Measurements from ENCODE around the gene CNPY1. TPM values are rescaled to one million over a fixed set of nuclear protein-coding genes. Genes with fewer than 3 reads are reported as not detected.

Gene CNPY1
- total RNA-seq, 1 donor from 2014 or later = not detected

- peaks cover 55% of the 10 kb centered on the region for H3K4me1 Mint-ChIP-seq (ENCODE audit: unreplicated experiment)
- TF ChIP-seq, protein P1, sequence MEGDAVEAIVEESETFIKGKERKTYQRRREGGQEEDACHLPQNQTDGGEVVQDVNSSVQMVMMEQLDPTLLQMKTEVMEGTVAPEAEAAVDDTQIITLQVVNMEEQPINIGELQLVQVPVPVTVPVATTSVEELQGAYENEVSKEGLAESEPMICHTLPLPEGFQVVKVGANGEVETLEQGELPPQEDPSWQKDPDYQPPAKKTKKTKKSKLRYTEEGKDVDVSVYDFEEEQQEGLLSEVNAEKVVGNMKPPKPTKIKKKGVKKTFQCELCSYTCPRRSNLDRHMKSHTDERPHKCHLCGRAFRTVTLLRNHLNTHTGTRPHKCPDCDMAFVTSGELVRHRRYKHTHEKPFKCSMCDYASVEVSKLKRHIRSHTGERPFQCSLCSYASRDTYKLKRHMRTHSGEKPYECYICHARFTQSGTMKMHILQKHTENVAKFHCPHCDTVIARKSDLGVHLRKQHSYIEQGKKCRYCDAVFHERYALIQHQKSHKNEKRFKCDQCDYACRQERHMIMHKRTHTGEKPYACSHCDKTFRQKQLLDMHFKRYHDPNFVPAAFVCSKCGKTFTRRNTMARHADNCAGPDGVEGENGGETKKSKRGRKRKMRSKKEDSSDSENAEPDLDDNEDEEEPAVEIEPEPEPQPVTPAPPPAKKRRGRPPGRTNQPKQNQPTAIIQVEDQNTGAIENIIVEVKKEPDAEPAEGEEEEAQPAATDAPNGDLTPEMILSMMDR (IDR thresholded peaks at IDR 0.05; ENCODE audit: unreplicated experiment) = no peak
- H3K36me3 Mint-ChIP-seq (ENCODE audit: low read depth, unreplicated experiment) = peaks cover 7% of the 10 kb centered on the region
- H3K4me3 Mint-ChIP-seq (ENCODE audit: unreplicated experiment) = peak overlapping the region; percentile 73
- H3K9me3 Mint-ChIP-seq (ENCODE audit: unreplicated experiment) = no peaks in the 10 kb centered on the region
- H3K27ac Mint-ChIP-seq (ENCODE audit: unreplicated experiment) = peak overlapping the region; percentile 74
- no peak for DNase-seq (ENCODE audit: low spot score)
- H3K27me3 Mint-ChIP-seq (ENCODE audit: unreplicated experiment) = peaks cover 18% of the 10 kb centered on the region
Measured at GRCh38 chr7:155489158-155489840, 57.1 kb downstream of the CNPY1 start.

DNA sequence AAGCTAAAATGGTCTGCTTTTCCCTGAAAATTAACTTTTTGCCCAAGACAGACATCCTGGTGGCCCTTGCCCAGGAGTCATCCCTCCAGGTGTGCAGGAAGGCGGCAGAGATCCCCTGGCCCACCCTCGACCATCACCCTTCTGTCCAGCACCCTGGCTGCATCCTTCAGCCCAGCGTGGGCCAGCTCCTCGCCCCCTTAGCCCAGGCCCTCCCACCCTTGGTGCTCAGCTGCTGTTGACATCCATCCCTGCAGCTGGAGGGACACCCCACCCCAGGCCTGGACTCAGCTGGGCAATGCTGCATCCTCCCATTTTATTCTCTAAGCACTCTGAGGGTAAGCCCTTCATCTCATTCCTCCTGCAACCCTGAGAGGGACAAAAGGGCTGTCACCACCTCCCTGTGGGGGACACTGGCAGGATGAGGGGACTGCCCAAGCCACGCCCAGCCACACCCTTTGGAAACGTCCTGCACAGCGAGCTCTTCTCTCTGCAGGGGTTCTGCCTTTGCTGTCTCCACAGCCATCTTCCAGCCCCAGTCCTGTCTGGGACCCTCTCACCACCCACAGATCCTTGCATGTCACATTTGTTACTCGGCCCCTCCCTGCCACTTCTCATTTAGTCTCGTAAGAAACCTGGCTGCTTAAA is 57.8 kb downstream of the CNPY1 start:
- no peak for DNase-seq (ENCODE audit: low spot score)
- peaks cover 54% of the 10 kb centered on the region for H3K4me1 Mint-ChIP-seq (ENCODE audit: unreplicated experiment)
- H3K27ac Mint-ChIP-seq (ENCODE audit: unreplicated experiment) = peak overlapping the region; percentile 40
- H3K36me3 Mint-ChIP-seq (ENCODE audit: low read depth, unreplicated experiment) = peaks cover 7% of the 10 kb centered on the region
- no peaks in the 10 kb centered on the region for H3K9me3 Mint-ChIP-seq (ENCODE audit: unreplicated experiment)
- H3K27me3 Mint-ChIP-seq (ENCODE audit: unreplicated experiment) = peaks cover 18% of the 10 kb centered on the region
- TF ChIP-seq, protein P1 (IDR thresholded peaks at IDR 0.05; ENCODE audit: unreplicated experiment) = no peak
- H3K4me3 Mint-ChIP-seq (ENCODE audit: unreplicated experiment) = peak overlapping the region; percentile 73

DNA sequence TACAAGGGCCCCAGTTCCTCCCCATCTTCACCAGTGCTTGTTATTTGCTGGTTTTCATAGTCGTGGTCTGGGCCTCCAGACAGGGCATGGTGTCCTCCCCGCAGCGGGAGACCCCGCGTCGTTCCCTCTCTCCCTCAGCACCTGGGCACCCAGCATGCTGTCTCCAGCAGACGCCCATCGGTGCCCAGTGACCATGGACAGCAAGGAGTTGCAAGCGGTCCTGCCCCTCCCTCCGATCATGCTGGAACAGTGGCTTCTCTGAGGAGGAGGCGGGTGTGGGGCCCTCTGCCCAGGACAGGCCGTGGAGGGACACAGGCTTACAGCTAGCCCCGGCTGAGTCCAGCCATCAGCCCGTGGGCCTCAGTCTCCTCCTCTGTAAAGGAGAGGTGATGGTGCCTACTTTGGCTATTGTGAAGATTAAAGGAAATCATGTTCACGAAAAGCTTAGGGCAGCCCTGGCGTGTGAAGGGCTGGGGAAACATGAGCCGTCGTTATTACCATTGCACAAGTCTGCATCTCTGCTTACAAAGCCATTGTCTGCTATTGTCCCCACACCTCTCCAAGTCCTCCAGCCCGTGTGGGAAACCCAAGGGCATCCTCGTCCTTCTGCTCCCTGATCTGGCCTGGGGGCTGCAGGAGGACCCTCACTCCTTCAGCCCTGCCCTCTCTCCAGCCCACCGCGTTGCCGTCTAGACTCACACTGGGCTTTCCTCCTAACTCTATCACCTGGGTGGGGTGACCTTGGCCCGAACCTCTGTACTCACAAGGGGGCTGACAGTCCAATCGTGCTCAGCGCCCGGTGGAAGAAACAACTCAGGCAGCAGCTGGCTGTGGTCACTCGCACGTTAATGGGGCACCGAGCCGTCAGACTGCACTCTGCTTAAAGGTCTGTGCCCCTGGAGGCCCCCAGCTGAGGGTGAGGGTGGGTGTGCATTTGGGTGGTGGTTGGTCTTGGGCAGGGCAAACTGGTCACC is 58.6 kb downstream of the CNPY1 start:
- Mint-ChIP-seq H3K27ac (ENCODE audit: unreplicated experiment) (no peak overlapping the region), H3K27me3 (ENCODE audit: unreplicated experiment) (peaks cover 20% of the 10 kb centered on the region), H3K36me3 (ENCODE audit: low read depth, unreplicated experiment) (peaks cover 7% of the 10 kb centered on the region), H3K9me3 (ENCODE audit: unreplicated experiment) (no peaks in the 10 kb centered on the region), H3K4me3 (ENCODE audit: unreplicated experiment) (no peak overlapping the region), H3K4me1 (ENCODE audit: unreplicated experiment) (peaks cover 54% of the 10 kb centered on the region)
- DNase-seq (ENCODE audit: low spot score) = no peak
- TF ChIP-seq, protein P1 (IDR thresholded peaks at IDR 0.05; ENCODE audit: unreplicated experiment) = no peak

DNA sequence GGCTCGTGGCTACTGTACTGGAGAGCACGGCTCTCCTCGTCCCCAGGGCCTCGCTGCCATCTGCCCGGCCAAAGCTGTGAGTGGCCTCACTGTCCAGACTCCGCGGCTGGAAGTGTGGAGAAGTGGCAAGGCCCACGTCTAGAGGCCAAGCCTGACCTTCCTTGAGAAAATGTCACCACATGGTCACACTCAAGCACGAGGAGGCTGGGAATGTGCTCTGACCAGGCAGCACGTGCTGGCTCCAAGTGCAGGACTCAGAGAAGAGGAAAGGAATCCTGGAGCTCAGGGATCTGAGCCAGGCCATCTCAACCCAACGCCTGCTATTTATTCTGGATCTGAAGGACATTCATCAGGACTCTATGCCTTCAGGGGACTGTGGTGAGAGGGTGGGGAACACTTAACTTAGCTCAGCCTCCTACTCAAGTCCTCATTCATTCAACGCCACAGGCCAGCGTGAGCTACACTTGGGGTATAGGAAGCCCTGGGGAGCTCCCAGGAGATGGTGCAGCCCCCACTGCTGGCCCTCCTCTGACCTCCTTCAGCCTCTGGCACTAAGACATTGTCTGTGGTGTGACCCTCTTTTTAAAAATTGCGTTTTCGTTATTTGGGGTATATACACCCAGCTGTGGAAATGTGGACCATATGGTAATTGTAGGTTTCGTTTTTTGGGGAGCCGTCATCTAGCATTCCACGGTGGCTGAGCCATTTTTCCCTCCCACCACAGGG is 59.4 kb downstream of the CNPY1 start:
- DNase-seq (ENCODE audit: low spot score) = no peak
- H3K36me3 Mint-ChIP-seq (ENCODE audit: low read depth, unreplicated experiment) = peaks cover 5% of the 10 kb centered on the region
- peaks cover 22% of the 10 kb centered on the region for H3K27me3 Mint-ChIP-seq (ENCODE audit: unreplicated experiment)
- H3K9me3 Mint-ChIP-seq (ENCODE audit: unreplicated experiment) = no peaks in the 10 kb centered on the region
- no peak overlapping the region for H3K4me3 Mint-ChIP-seq (ENCODE audit: unreplicated experiment)
- H3K27ac Mint-ChIP-seq (ENCODE audit: unreplicated experiment) = no peak overlapping the region
- TF ChIP-seq, protein P1 (IDR thresholded peaks at IDR 0.05; ENCODE audit: unreplicated experiment) = no peak
- H3K4me1 Mint-ChIP-seq (ENCODE audit: unreplicated experiment) = peaks cover 54% of the 10 kb centered on the region
